Activated CD8-positive, alpha-beta memory T cell treated with anti-CD3 and anti-CD28 coated beads, Interleukin-2, amount 50 U/mL, for 24 hours (primary cell): ENCODE measurements around the gene ADD1.

Experiments
- DNase-seq: peaks from one replicate; pipeline ENCODE4 v3.0.0-alpha.2; 2020; ENCODE audit errors: extremely low read depth

Gene ADD1

DNA sequence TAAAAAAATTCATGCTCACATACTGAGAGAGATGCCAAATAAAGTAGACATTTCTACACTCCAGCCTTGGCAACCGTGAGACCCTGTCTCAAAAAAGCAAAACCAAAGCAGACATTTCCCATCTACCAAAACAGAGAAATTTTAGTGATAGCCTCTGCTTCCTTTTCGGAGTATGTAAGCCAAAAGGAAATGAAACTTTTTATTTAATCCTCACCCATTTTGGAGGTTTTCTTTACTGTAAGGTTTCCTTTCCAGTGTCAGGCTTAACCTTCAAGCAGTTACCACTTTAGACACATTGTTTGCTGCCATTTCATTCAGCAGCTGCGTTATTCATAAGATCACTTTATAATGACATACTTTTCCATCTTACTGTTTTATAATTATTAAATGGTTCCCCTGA is 15.9 kb downstream of the ADD1 start:
- no peak for DNase-seq

- no peak for DNase-seq
Observed at GRCh38 chr4:2860391-2861348, 17.0 kb downstream of the ADD1 start.

DNA sequence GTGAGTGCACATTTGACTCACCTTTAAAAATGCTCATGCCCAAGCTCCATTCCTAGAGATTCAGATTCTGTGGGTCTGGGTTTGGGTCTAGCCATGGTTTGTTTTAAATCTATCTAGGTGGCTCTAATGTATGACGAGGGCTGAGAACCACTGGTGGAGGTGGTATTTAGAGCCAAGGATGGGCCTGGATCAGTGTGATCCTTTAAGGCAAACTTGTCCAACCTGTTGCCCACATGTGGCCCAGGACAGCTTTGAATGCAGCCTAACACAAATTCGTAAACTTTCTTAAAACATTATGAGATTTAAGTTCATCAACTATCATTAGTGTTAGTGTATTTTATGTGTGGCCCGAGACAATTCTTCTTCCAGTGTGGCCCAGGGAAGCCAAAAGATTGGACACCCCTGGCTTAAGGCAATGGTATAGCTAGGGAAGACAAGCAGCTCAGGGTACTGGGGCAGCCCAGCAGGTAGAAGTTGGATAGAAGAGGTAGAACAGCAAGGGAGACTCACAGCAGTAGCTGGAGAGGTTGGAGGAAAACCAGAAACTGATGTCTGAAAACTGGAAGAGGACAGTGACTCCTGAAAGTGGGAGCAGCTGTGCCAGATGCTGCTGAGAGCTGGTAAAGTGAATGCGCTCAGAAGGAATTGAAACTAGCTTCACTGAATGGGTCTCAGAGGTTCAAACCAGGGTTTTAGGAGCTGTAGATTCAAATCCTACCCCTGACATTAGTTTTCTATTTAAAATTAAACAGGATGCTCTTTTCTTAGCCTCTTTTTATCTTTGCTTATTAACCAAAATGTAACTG is 18.2 kb downstream of the ADD1 start:
- DNase-seq, result no peak

GRCh38 chr4:2862528-2862927 is 18.9 kb downstream of the ADD1 start:
- no peak for DNase-seq

DNA sequence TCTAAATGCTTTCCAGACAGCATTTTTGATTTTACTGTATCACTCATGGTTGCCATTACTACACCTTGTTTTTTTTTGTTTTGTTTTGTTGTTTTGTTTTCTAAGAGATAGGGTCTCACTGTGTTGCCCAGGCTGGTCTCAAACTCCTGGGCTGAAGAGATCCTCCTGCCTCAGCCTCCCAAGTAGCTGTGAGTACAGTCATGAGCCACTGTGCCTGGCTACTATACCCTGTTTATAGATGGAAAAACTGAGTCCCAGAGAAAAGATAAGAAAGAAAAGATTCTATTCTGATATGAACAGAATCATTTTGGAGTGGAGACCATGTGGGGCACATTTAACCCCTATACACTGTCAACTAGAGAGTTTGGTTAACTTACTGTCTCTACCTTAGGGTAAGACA is 20.0 kb downstream of the ADD1 start:
- no peak for DNase-seq

- DNase-seq, result no peak
Observed at GRCh38 chr4:2865196-2865780, 21.6 kb downstream of the ADD1 start.

- no peak for DNase-seq
Observed at GRCh38 chr4:2866160-2866861, 22.7 kb downstream of the ADD1 start.

DNA sequence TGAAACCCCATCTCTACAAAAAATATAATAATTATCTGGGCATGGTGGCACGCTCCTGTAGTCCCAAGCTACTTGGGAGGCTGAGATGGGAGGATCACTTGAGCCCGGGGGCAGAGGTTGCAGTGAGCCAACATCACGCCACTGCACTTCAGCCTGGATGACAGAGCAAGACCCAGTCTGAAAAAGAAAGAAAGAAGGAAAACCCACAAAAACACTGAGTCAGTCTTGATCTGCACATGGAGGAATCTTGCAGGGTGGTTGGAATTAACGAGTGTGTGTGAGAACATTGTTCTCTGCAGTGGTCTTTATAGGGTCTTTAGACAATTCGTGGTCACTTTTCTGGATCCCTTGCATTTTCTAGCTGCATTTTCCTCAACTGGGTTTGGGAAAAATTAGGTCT is 23.2 kb downstream of the ADD1 start:
- DNase-seq, result no peak

- no peak for DNase-seq
Observed at GRCh38 chr4:2867758-2868491, 24.3 kb downstream of the ADD1 start.

- DNase-seq, result no peak
Observed at GRCh38 chr4:2868877-2869487, 25.3 kb downstream of the ADD1 start.

GRCh38 chr4:2869659-2870058 is 26.0 kb downstream of the ADD1 start:
- DNase-seq, result no peak

GRCh38 chr4:2870082-2870481 is 26.4 kb downstream of the ADD1 start:
- DNase-seq, result no peak

DNA sequence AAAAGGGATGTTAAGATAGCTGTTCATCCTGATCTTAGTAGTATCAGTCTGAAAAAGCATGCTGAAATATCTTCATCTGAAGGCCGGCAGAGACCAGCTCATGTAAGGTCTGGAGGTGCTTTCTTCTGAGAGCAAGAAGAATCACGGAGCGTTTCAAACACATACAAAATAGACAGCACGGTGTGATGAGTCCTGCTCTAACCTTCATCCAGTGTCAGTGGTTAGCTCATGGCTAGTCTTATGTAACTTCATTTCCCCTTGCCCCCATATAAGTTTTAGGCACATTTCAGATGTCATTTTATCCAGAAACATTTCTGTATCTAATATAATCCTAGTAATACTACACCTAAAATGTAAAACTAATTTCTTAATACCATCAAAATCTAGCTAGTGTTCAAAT is 27.8 kb downstream of the ADD1 start:
- no peak for DNase-seq

- DNase-seq, result no peak
Observed at GRCh38 chr4:2871911-2872310, 28.3 kb downstream of the ADD1 start.

DNA sequence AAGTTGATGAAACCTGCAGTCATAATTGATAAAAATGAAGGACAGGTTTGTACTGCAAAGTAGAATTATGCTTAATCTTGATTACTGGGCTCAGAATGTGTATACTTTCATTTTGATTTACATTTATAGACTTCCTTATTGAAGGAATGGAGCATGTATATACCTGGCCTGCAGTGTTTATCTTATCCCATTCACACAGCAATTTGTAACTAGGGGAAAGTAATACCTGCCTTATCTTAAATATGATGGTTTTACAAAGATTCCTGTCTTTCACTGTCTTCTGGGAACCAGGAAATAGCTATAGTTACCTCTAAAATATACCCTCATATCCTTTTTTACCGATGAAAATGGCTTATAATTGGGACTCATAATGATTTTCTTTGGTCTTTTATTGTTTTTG is 29.7 kb downstream of the ADD1 start:
- no peak for DNase-seq

DNA sequence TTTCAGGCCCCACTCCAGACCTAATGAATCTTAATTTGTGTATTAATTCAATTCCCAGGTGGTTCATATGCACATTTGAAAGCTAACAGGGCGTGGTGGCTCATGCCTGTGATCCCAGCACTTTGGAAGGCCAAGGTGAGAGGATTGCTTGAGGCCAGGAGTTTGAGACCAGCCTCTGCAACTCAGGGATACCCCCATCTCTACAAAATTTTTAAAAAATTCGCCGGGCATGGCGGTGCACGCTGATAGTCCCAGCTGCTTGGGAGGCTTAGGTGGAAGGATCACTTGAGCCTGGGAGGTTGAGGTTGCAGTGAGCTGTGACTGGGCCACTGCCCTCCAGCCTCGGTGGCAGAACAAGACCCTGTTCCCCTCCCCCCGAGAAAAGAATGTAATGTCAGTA is 31.2 kb downstream of the ADD1 start:
- DNase-seq, result no peak

DNA sequence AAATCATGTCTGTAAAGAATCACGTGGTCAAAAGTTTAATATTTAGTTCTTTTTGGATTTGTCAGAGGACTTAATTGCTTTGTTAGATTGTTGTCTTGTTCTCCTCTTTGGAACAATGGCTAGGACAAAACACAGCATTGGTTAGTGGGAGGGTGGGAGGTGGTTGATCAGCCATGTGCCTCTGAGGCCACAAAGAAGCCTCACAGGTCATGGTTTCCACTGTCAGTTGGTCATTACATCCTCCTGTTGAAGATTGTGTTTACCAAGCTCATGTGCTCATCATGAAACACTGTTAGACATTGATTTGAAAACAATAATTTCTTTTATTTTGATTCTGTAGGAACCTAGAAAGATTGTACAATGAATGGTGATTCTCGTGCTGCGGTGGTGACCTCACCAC is 31.9 kb downstream of the ADD1 start:
- no peak for DNase-seq

DNA sequence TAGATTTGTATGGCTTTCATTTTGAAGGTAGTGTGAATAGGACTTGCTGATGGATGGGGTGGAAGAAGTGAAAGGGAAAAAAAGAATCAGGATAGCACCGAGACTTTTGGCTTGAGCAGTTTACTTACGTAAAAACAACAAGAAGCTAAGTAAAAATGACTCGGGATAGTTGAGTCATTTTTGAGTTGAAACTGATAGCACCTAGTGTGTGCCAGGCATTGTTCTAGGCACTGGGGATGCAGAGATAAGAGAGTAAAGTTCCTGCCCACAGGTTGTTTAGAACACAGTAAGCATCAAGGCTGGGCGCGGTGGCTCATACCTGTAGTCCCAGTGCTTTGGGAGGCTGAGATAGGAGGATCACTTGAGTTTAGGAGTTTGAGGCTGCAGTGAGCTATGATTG is 34.7 kb downstream of the ADD1 start:
- DNase-seq, result no peak

GRCh38 chr4:2879026-2879425 is 35.4 kb downstream of the ADD1 start:
- DNase-seq, result no peak

GRCh38 chr4:2881431-2881830 is 37.8 kb downstream of the ADD1 start:
- no peak for DNase-seq

GRCh38 chr4:2882341-2882740 is 38.7 kb downstream of the ADD1 start:
- no peak for DNase-seq
